ENCODE measurements around the gene CTU2.

The CTU2 gene

DNA sequence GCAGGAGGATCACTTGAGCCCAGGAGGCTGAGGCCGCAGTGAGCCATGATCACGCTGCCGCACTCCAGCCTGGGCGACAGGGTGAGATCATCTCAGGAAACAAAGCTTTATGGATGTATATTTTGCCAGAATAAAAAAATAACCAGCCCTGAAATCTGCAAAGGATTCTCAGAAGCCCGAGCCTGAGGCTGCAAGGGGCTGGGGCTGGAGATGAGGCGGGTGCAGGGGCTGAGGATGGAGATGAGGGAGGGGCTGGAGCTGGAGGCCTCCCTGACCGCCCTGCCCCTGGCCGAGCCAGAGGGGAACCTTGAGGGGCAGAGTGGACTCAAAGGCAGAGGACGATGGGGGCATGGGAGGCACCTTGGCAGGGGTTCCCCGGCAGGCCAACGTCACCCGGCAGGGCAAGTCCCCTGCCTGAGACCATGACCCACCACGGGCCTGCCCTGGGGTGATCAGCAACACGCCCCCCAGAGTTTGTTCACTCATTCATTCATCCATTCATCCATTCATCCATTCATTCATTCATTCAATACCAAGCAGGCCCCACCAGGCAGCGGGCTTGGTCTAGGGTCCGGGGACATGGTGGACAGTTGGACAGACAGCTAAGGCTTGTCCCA lies 46.2 kb downstream of the CTU2 start:
- no peak for DNase-seq (ENCODE audit: low read depth in 2 of 2)
- no peak overlapping the region for H3K4me3 ChIP-seq (replicated peaks in 1 of 2; ENCODE audit: low read depth in 2 of 2, low read length in 2 of 2)
- TF ChIP-seq, protein P1, sequence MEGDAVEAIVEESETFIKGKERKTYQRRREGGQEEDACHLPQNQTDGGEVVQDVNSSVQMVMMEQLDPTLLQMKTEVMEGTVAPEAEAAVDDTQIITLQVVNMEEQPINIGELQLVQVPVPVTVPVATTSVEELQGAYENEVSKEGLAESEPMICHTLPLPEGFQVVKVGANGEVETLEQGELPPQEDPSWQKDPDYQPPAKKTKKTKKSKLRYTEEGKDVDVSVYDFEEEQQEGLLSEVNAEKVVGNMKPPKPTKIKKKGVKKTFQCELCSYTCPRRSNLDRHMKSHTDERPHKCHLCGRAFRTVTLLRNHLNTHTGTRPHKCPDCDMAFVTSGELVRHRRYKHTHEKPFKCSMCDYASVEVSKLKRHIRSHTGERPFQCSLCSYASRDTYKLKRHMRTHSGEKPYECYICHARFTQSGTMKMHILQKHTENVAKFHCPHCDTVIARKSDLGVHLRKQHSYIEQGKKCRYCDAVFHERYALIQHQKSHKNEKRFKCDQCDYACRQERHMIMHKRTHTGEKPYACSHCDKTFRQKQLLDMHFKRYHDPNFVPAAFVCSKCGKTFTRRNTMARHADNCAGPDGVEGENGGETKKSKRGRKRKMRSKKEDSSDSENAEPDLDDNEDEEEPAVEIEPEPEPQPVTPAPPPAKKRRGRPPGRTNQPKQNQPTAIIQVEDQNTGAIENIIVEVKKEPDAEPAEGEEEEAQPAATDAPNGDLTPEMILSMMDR (IDR thresholded peaks at IDR 0.05; ENCODE audit: low read depth, low read length) = no peak

DNA sequence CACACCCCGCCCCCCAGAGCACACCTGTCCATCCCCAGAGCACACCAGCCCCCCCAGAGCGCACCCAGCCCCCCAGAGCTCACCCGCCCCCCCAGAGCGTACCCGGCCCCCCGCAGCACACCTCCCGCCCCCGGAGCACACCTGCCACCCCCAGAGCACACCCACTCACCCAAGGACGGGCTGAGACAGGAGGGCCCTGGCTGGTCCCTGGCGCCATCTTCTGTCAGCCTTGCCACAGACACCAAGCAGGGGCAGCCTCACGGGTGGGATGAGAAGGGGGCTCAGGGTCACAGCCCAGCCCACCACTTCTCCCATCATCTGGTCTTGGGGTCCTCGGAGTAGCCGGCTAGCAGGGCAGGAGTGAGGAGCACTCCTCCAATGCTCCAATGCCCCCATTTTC lies 46.9 kb downstream of the CTU2 start:
- no peak overlapping the region for H3K4me3 ChIP-seq (replicated peaks in 1 of 2; ENCODE audit: low read depth in 2 of 2, low read length in 2 of 2)
- DNase-seq (ENCODE audit: low read depth in 2 of 2) = no peak
- TF ChIP-seq, protein P1 (IDR thresholded peaks at IDR 0.05; ENCODE audit: low read depth, low read length) = no peak

DNA sequence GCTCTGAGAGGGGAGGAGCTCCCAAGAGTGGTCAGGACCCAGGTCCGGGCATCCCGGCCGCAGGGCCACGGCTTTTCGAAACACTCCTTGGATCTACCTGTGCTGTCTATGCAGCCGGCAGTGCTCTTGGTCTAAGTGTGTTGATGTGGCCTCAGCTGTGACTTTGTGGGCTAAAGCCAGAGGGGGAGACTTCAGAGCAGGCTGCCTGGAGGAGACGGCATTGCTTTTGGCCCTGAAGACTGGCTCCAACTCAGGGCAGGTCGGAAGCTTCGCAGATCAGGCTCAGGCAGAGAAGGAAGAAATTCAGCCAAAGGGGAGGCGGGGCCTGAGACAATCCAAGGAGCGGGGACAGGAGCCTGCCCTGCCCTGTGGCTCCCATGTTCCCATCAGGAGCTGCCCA lies 47.3 kb downstream of the CTU2 start:
- H3K4me3 ChIP-seq (replicated peaks in 1 of 2; ENCODE audit: low read depth in 2 of 2, low read length in 2 of 2) = no peak overlapping the region
- no peak for DNase-seq (ENCODE audit: low read depth in 2 of 2)
- TF ChIP-seq, protein P1 (IDR thresholded peaks at IDR 0.05; ENCODE audit: low read depth, low read length) = no peak

DNA sequence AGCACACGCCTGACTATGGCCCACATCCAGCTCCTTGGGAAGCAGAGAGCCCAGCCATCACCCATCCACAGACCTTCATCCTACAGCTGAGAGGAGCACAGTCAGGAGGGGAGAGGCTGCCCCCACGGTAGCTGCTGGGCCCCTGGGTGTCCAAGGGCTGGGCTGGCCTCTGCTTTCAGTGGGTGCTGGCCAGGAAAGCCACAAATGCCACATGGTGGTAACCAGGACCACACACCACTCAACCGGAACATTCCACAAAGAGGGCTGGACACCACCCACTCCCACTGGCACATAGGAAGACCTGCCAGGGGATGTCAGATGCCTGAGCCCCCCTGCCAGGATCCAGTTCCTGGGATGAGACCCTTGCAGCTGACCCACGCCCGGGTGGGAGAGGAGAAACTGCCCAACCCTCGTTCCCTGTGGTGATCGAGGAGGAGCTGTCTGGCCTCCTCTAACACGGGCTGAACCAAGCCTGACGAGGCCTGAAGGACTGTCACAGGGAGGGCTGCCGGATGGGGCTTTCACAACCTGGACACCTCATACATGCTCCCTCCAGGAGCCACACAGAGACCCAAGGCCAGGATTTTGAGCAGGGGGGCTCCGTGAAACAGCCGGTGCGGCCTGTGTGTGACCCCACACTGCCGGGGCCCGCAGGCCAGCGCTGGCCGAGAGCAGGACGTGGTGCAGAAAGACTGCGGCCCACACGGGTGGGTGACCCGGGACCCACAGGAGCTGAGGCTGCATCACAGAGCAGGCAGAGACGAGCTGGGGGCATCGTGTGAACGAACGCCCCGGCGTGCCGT lies 48.0 kb downstream of the CTU2 start:
- H3K4me3 ChIP-seq (replicated peaks in 1 of 2; ENCODE audit: low read depth in 2 of 2, low read length in 2 of 2) = no peak overlapping the region
- TF ChIP-seq, protein P1 (IDR thresholded peaks at IDR 0.05; ENCODE audit: low read depth, low read length) = no peak
- no peak for DNase-seq (ENCODE audit: low read depth in 2 of 2)

DNA sequence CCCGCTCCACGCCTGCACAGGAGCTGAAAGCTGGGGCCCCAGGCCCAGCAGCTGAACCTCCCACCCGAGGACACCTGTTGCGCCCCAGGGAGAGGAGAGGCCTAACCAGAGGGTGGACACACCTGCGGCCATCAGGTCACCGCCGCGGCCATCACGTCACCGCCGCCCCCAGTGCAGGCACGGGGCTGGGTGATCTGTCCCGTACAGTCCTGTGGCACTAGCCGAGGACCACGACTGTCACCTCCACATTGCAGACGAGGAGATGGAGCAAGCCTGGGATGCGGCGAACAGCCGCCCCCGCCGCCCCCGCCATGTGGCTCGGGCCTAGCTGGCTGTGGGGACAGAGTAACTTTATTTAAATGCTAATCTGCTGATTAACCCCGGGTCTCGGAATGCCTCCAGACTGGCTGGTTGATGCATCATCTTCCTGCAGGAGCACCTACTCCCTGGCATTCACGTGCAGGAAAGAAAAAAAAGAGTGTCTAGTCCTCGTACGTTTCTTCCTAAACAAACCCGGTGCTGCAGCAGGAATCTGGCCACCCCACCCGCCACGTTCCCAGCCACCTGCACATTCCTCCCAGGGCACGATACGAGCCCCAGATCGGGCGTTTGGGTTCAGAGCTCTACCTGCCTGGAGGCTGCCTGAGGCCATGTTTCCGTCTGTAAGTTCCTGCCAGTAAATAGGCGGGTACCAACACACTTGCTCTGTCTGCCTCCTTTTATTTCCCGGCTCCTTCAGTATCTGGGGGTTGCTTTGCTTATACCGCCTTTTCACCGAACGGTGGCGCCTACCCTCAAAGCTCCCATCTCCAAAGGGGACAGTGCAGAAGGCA lies 48.8 kb downstream of the CTU2 start:
- peak; percentile 34 to 44 for DNase-seq (ENCODE audit: low read depth in 2 of 2)
- H3K4me3 ChIP-seq (replicated peaks in 1 of 2; ENCODE audit: low read depth in 2 of 2, low read length in 2 of 2) = no peak overlapping the region
- TF ChIP-seq, protein P1 (IDR thresholded peaks at IDR 0.05; ENCODE audit: low read depth, low read length) = peak; percentile 34

DNA sequence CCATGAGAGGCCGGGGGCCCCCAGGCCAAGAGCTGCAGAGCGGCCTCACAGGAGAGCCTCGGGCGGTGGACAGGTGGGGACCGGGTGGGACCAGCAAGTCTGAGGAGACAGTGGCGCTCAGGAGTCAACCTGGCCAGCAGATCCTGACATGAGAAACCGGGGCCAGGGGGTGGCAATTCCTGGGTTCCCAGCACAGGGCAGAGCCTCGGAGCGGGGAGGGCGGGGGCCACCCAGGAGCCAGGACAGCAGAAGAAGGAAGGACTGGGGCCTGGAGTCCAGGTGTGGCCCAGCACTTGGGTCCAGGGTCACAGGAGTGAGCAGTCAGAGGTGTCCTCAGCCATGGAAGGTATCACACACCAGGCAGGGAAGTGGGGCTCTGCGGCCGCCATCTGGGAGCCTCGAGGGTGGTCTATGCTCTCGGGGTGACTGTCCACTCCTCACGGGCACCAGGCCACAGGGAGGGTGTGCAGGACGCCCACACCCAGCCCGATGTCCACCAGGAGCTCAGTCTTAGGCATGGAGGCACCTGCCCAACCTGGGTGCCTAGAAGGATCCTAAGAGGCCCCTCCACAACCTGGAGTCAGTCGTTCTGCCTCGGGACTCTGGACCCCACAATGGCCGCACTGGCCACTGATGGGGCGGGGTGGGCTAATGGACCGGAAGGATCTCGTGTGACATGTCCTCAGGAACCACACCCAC lies 49.6 kb downstream of the CTU2 start:
- TF ChIP-seq, protein P1 (IDR thresholded peaks at IDR 0.05; ENCODE audit: low read depth, low read length) = no peak
- DNase-seq (ENCODE audit: low read depth in 2 of 2) = no peak
- H3K4me3 ChIP-seq (replicated peaks in 1 of 2; ENCODE audit: low read depth in 2 of 2, low read length in 2 of 2) = no peak overlapping the region
